HG02981 (cell line): ENCODE results near the gene SLC15A4.

Source experiments
- ATAC-seq: cut with Tn5 transposase; IDR thresholded peaks from one replicate; pipeline ENCODE4 v1.9.1; 2021; ENCODE audit warnings: mild to moderate bottlenecking, moderate library complexity; ENCODE audit not compliant: unreplicated experiment

The SLC15A4 gene

GRCh38 chr12:128794661-128795529 is 28.9 kb downstream of the SLC15A4 start:
- peak; percentile 37 for ATAC-seq

GRCh38 chr12:128793701-128794100 is 30.1 kb downstream of the SLC15A4 start:
- ATAC-seq: no peak

GRCh38 chr12:128792881-128793280 is 30.9 kb downstream of the SLC15A4 start:
- ATAC-seq: no peak

- no peak for ATAC-seq
Observed at GRCh38 chr12:128792398-128792797, 31.4 kb downstream of the SLC15A4 start.

- no peak for ATAC-seq
Observed at GRCh38 chr12:128791395-128792322, 32.1 kb downstream of the SLC15A4 start.

- ATAC-seq: no peak
Observed at GRCh38 chr12:128790653-128791373, 32.9 kb downstream of the SLC15A4 start.

- no peak for ATAC-seq
Observed at GRCh38 chr12:128790221-128790620, 33.5 kb downstream of the SLC15A4 start.

- ATAC-seq: no peak
Observed at GRCh38 chr12:128789356-128789929, 34.3 kb downstream of the SLC15A4 start.

GRCh38 chr12:128787827-128788226 is 35.9 kb downstream of the SLC15A4 start:
- ATAC-seq: no peak

GRCh38 chr12:128786741-128787391 is 36.9 kb downstream of the SLC15A4 start:
- no peak for ATAC-seq

- ATAC-seq: no peak
Observed at GRCh38 chr12:128784030-128784760, 39.6 kb downstream of the SLC15A4 start.

- peak; percentile 80 for ATAC-seq
Observed at GRCh38 chr12:128783129-128783574, 40.6 kb downstream of the SLC15A4 start.

GRCh38 chr12:128779901-128780300 is 43.9 kb downstream of the SLC15A4 start:
- ATAC-seq: no peak

- no peak for ATAC-seq
Observed at GRCh38 chr12:128772249-128772648, 51.5 kb downstream of the SLC15A4 start.

- ATAC-seq: no peak
Observed at GRCh38 chr12:128771681-128772080, 52.1 kb downstream of the SLC15A4 start.

GRCh38 chr12:128767518-128767917 is 56.2 kb downstream of the SLC15A4 start:
- ATAC-seq: no peak

- ATAC-seq: no peak
Observed at GRCh38 chr12:128766738-128767501, 56.8 kb downstream of the SLC15A4 start.

- no peak for ATAC-seq
Observed at GRCh38 chr12:128763395-128763794, 60.4 kb downstream of the SLC15A4 start.

GRCh38 chr12:128761379-128761790 is 62.4 kb downstream of the SLC15A4 start:
- ATAC-seq: no peak
